Panc1 (cell line): ENCODE data around the gene AMTN. TPM values are rescaled to one million over a fixed set of nuclear protein-coding genes. Genes with fewer than 3 reads are reported as not detected.
A peak's percentile ranks its signal among the peaks of the same experiment; 100 is the strongest.

ENCODE experiments used
- ATAC-seq: fragments of 200-7000 bp; cut with Tn5 transposase; 2 replicates; pipeline ENCODE4 v1.9.1; 2020; ENCODE audit warnings: mild to moderate bottlenecking, moderate library complexity
- BruUV-seq: library from RNA; stranded (reverse); fragments of 400-500 nt; replicated peaks from 2 replicates; lab custom pipeline; 2021; lab: Mats Ljungman, UMichigan
- CTCF ChIA-PET: fragments of 300-600 bp; sonication (Branson Sonifier 250); formaldehyde crosslinking; loops from one replicate; lab custom pipeline; 2022; ENCODE audit warnings: antibody characterized with exemption; lab: Charles Lee
- POLR2A ChIA-PET: fragments of 300-600 bp; sonication (Branson Sonifier 250); formaldehyde crosslinking; loops from one replicate; lab custom pipeline; 2022; ENCODE audit warnings: antibody characterized with exemption; lab: Charles Lee
- DNase-seq: peaks from one replicate; pipeline ENCODE4 v3.0.0-alpha.2; 2010; ENCODE audit warnings: low read depth, low spot score
- H3K27ac ChIP-seq: 2 replicates; pipeline ENCODE4 v1.5.1; 2011; ENCODE audit warnings: mild to moderate bottlenecking, low read length, inconsistent platforms
- H3K27me3 ChIP-seq: fragments of 200-500 bp; sonication (Bioruptor generic); 2 replicates; pipeline ENCODE4 v1.6.0; 2014; ENCODE audit warnings: low read length, inconsistent platforms; ENCODE audit not compliant: control insufficient read depth, insufficient read depth
- H3K36me3 ChIP-seq: fragments of 200-500 bp; sonication (Bioruptor generic); 2 replicates; pipeline ENCODE4 v1.5.1; 2014; ENCODE audit warnings: inconsistent platforms, mild to moderate bottlenecking, low read length, moderate library complexity; ENCODE audit not compliant: control insufficient read depth, insufficient read depth
- H3K4me1 ChIP-seq: 2 replicates; pipeline ENCODE4 v1.5.1; 2011; ENCODE audit warnings: inconsistent platforms, mild to moderate bottlenecking, low read length, moderate library complexity; ENCODE audit not compliant: control insufficient read depth, insufficient read depth
- H3K4me3 ChIP-seq, 2 experiments: 2 replicates each; pipeline ENCODE4 v1.5.1; 2011 to 2012; ENCODE audit warnings: low read depth in 2 of 2, low read length in 2 of 2, mild to moderate bottlenecking in 2 of 2, inconsistent platforms in 1 of 2, moderate library complexity in 1 of 2
- H3K9me3 ChIP-seq: fragments of 200-500 bp; sonication (Bioruptor generic); 2 replicates; pipeline ENCODE4 v1.5.1; 2014; ENCODE audit warnings: low read depth, mild to moderate bottlenecking, inconsistent platforms, low read length, moderate library complexity; ENCODE audit not compliant: control insufficient read depth, insufficient read depth
- CTCF ChIP-seq: fragments of 450-650 bp; IDR thresholded peaks from 2 replicates; pipeline ENCODE4 v1.5.1; 2017; ENCODE audit warnings: mild to moderate bottlenecking
- POLR2AphosphoS5 ChIP-seq: IDR thresholded peaks from 2 replicates; pipeline ENCODE4 v1.6.1; 2012; ENCODE audit warnings: mild to moderate bottlenecking, low read depth, low read length, moderate library complexity
- REST ChIP-seq, 2 experiments: IDR thresholded peaks; 2 replicates each; pipeline ENCODE4 v1.6.1; 2011 to 2012; ENCODE audit warnings: low read depth in 2 of 2, control low read depth in 1 of 2, low read length in 1 of 2, mild to moderate bottlenecking in 1 of 2, moderate library complexity in 1 of 2; ENCODE audit not compliant: insufficient read depth in 1 of 2
- SIN3A ChIP-seq: IDR thresholded peaks from 2 replicates; pipeline ENCODE4 v1.6.1; 2012; ENCODE audit warnings: low read depth, mild to moderate bottlenecking, low read length, moderate library complexity, borderline replicate concordance; ENCODE audit not compliant: insufficient read depth
- TCF7L2 ChIP-seq: IDR thresholded peaks from 2 replicates; pipeline ENCODE4 v1.6.1; 2011; ENCODE audit warnings: mild to moderate bottlenecking, low read depth, low read length, inconsistent platforms
- in situ Hi-C: cut with HindIII; loops from 2 replicates; pipeline ENCODE4 v1.10.0; 2016; ENCODE audit warnings: low sequenced_read_pairs, low pct_unique_long_range_greater_than_20kb
- intact Hi-C: fragments of 100-400 bp; cut with micrococcal nuclease; formaldehyde crosslinking; loops from one replicate; pipeline ENCODE4 v1.10.0; 2022; ENCODE audit not compliant: unreplicated experiment
- total RNA-seq: library from RNA; stranded (reverse); gene quantifications from one replicate; pipeline ENCODE4 v1.2.1, GENCODE V29; 2021; ENCODE audit not compliant: unreplicated experiment

The AMTN gene
- total RNA-seq, 1 experiment from 2014 or later: not detected

- no TSS peak for BruUV-seq
- CTCF ChIA-PET: interaction anchor here (0.7 kb wide), 1 partner anchor 235 kb away, joined by 5 read pairs; no protein-coding TSS in a partner anchor
- in situ Hi-C loops: no loop called here
These were observed 13.6 kb upstream of the AMTN start for GRCh38 chr4:70504733-70505132.

GRCh38 chr4:70505151-70505748 is 13.1 kb upstream of the AMTN start:
- ATAC-seq (no peak), DNase-seq (peak; percentile 39)
- POLR2A ChIA-PET: no interaction called here
- intact Hi-C loops: loop anchor here (10.0 kb wide), 2 partner anchors 320 to 610 kb away; no protein-coding TSS in a partner anchor
- Histone ChIP-seq H3K36me3 (no peaks in the 10 kb centered on the region), H3K9me3 (no peaks in the 10 kb centered on the region), H3K4me3 (no peak overlapping the region), H3K4me1 (no peaks in the 10 kb centered on the region), H3K27ac (no peak overlapping the region), H3K27me3 (no peaks in the 10 kb centered on the region)
- no TSS peak for BruUV-seq
- CTCF ChIA-PET: no interaction called here
- TF ChIP-seq POLR2AphosphoS5: no peak
- TF ChIP-seq CTCF: peak; percentile 91
- in situ Hi-C loops: no loop called here

More at GRCh38 chr4:70504733-70505132, 13.6 kb upstream of the AMTN start:
- DNase-seq: no peak
- no peak overlapping the region for H3K4me3 ChIP-seq
- ATAC-seq: no peak
- H3K27me3 ChIP-seq: no peaks in the 10 kb centered on the region
- intact Hi-C loops: loop anchor here (10.0 kb wide), 2 partner anchors 320 to 610 kb away; no protein-coding TSS in a partner anchor
- H3K36me3 ChIP-seq: no peaks in the 10 kb centered on the region
- H3K9me3 ChIP-seq: no peaks in the 10 kb centered on the region
- no peak overlapping the region for H3K27ac ChIP-seq
- H3K4me1 ChIP-seq: no peaks in the 10 kb centered on the region
- POLR2A ChIA-PET: no interaction called here
- TF ChIP-seq SIN3A (no peak), REST (IDR thresholded peaks at IDR 0.05; ENCODE audit: insufficient read depth in 1 of 2, low read depth in 2 of 2, low read length in 1 of 2) (no peak), POLR2AphosphoS5 (no peak), CTCF (no peak), TCF7L2 (no peak)
